OCI-LY3 (cell line): ENCODE results near the gene TSPAN8.

ENCODE experiments used
- CTCF ChIP-seq: fragments of 200-600, 300-600 bp; sonication (generic); IDR thresholded peaks from 2 replicates; pipeline ENCODE4 v1.5.1; 2014; ENCODE audit warnings: antibody characterized with exemption, low read length, low read depth
- EZH2phosphoT487 ChIP-seq: fragments of 200-600 bp; shearing (Covaris generic); IDR thresholded peaks from 2 replicates; pipeline ENCODE4 v1.6.1; 2018; ENCODE audit warnings: antibody characterized with exemption, mixed run types, low read depth

GRCh38 chr12:71159878-71160277, 2.1 kb upstream of the TSPAN8 start:
- TF ChIP-seq CTCF (no peak), EZH2phosphoT487 (no peak)
